OCI-LY1 (cell line): ENCODE measurements around the gene MPRIP.

Experiments used
- CTCF ChIP-seq: fragments of 200-600 bp; sonication (generic), shearing (Covaris generic); IDR thresholded peaks from 2 replicates; pipeline ENCODE4 v1.5.1; 2017; ENCODE audit warnings: mild to moderate bottlenecking, antibody characterized with exemption, low read length, moderate library complexity, mixed read lengths
- EZH2 ChIP-seq: fragments of 200-600 bp; sonication (generic), shearing (Covaris generic); IDR thresholded peaks from 2 replicates; pipeline ENCODE4 v1.8.0; 2017; ENCODE audit warnings: borderline replicate concordance, mixed run types, mild to moderate bottlenecking, antibody characterized with exemption, low read length, moderate library complexity, mixed read lengths

- TF ChIP-seq CTCF (no peak), EZH2 (no peak)
Measured at GRCh38 chr17:17241656-17242055, 199.4 kb downstream of the MPRIP start.
